GM19193 (cell line): ENCODE results near the gene TTC9.

Source experiments
- POLR2A ChIP-seq: IDR thresholded peaks from 4 replicates; pipeline ENCODE4 v1.6.1; 2011; ENCODE audit not compliant: insufficient read depth, insufficient read length; ENCODE audit errors: extremely low read depth

TTC9 gene

GRCh38 chr14:70660967-70661893 lies 19.5 kb downstream of the TTC9 start:
- no peak for TF ChIP-seq POLR2A

GRCh38 chr14:70662080-70662479 lies 20.4 kb downstream of the TTC9 start:
- TF ChIP-seq POLR2A = no peak

DNA sequence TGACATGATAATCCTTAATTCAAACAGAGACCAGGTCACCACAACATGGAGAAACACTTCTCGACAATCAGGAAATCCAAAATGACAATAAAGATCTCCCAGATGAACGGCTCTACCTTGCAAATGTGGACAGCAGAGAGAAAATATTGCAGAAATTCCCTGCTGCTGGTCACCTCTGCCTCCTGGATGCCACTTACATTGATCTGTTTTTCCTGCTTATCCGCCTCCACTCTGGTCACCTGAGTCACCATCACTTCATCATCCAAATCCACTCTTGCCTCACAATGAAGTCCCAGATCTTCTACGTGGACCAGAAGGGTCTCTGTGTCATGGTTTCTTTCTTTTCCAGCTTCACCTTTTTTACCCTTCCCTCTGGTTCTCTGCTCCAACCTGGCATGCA lies 21.1 kb downstream of the TTC9 start:
- no peak for TF ChIP-seq POLR2A

DNA sequence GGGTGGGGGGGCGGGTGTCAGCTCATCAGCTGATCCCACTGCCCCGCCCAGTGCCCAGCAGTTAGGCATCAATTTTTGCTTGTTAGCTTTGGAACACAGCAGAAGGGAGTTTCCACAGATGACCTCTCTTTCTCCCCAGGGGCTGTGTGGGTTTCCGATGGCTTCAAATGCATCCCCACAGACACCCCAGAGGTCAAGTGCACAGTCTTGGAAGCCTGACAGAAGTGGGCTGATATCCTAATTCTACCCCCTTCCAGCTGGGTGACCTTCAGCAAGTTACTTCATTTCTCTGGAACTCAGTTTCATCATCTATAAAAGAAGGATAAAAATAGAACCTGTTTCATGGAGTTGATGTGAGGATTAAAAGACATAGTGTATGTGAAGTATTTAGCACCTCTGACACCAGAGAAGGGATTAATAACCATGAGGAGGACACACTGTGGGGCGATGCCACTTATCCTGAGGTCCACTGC lies 22.0 kb downstream of the TTC9 start:
- no peak for TF ChIP-seq POLR2A

DNA sequence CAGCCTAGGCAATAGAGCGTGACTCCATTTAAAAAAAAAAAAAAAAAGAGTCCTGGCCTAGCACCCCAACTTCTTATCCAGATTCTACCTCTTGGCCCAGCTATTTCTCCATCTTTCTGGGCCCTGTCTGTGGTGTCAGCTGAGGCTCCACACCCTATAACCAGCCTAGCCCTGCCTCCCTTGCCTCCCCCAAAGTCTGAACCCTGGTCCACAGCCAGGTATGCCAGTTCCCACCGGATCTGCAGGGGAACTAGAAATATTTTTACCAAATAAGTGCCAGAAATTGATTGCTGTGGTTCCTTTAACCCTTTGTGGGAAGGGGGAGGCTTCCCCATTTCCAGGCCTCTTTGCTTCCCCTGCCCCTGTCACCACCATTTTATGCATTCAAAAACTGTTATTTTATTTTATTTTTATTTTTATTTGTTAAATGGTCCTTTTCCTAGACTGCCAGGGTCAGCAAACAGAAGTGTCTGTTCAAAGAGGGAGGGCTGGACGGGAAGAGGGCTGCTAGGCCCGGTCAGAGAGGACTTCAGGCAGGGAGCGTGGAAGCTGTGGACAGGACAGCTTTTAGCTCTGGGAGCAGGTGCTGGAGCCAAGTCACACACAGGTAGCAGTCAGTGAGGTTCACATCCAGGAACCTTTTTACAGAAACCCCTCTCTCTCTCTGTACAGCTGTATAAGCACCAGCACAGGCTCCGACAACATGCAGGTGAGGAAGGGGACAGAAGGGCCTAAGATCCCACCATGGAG lies 23.2 kb downstream of the TTC9 start:
- TF ChIP-seq POLR2A = peak; percentile 2

- TF ChIP-seq POLR2A = peak; percentile 34
These were observed 24.0 kb downstream of the TTC9 start for GRCh38 chr14:70665448-70666360.

- TF ChIP-seq POLR2A = no peak
These were observed 24.6 kb downstream of the TTC9 start for GRCh38 chr14:70666361-70666686.

GRCh38 chr14:70670992-70671651 lies 29.4 kb downstream of the TTC9 start:
- TF ChIP-seq POLR2A = no peak

DNA sequence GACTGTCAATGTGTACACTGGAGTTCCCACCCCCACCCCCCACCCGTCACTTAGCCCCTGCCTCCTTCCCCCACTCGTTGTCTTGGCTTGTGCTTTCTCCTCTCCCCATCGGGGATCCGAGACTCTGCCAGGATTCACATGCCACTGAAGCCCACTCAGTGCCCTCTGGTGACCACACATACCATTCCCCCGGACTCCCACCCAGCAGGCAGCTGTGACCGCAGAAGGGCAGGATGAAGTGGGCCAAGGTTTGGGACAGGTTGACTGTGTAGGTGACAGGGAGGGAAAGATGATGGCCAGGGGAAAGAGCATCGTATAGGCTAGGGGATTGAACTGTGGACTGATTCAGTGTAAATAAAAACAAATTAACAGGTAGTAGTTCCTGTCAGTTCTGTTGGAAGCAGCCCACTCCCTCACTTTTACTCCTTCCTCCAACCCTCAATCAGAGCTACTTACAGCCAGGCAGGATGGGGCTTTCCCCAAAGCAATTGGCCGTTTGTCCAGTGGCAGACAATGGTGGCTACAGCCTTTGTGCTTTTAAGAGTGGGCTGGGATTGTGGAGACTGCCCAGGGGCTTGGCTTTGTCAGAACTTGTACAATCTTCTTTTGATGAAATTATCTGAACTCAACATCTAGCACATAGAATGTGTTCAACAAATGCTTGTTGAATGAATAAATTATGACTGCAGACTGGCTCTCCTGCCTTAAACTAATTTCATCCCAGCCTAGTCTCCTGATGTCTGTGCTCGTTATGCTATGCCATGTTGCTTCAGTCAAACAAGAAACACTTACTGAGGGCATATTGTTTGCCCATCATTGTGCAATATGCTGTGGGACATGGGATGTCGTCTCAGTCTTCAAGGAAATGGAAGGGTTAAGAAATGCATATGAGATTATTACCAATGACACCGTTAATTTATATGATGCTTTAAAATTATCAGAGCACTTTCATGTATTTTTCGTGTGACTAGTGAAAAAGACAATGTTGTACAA lies 30.2 kb downstream of the TTC9 start:
- TF ChIP-seq POLR2A = no peak

GRCh38 chr14:70677341-70677740 lies 35.6 kb downstream of the TTC9 start:
- no peak for TF ChIP-seq POLR2A

GRCh38 chr14:70680748-70681147 lies 39.0 kb downstream of the TTC9 start:
- no peak for TF ChIP-seq POLR2A

DNA sequence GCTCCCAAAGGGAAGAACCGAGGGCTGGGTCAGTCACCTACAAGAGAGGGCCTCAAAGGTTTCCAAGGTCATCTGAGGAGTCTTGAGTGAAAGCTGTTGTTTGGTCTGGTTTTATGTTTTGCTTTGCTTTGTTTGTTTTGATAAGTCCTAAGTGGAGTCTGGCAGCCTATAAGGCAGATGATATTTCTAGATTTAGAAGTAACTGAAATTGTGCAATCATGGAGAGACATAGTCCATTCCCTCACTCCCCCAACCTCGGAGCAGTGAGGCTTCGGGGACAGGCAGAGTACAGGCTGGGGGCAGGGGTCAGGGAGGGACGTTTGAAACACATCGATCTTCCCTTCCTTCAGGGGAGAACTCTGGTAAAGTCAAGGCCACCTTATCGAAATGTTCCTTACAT lies 42.3 kb downstream of the TTC9 start:
- no peak for TF ChIP-seq POLR2A
